HepG2 (cell line): ENCODE data around the gene CCDC106. TPM values are rescaled to one million over a fixed set of nuclear protein-coding genes. Genes with fewer than 3 reads are reported as not detected.

ENCODE experiments used
- AGO2 ChIP-seq: fragments of 200-400 bp; formaldehyde crosslinking; optimal IDR thresholded peaks from 2 replicates; pipeline ENCODE3; 2017; ENCODE audit warnings: mild to moderate bottlenecking, low read depth, low read length, moderate library complexity
- ASH2L ChIP-seq: fragments of 300-600, 200-600 bp; sonication (generic); IDR thresholded peaks from 2 replicates; pipeline ENCODE4 v1.7.0; 2017; ENCODE audit warnings: low read depth, mild to moderate bottlenecking, moderate library complexity, mixed read lengths, low read length; ENCODE audit not compliant: insufficient read length
- IRX3 ChIP-seq: sonication (generic); formaldehyde crosslinking; IDR thresholded peaks from 2 replicates; pipeline ENCODE4 v1.8.1; 2023; ENCODE audit warnings: mild to moderate bottlenecking, low read depth, missing genetic modification reagents, borderline replicate concordance
- ISL2 ChIP-seq: sonication (generic); formaldehyde crosslinking; IDR thresholded peaks from 2 replicates; pipeline ENCODE4 v1.5.0; 2020; ENCODE audit warnings: missing genetic modification reagents
- LCORL ChIP-seq, 2 experiments: fragments of 450-650 bp in 1 of 2; sonication (generic) in 1 of 2; formaldehyde crosslinking in 1 of 2; IDR thresholded peaks; 2 replicates each; pipeline versions ENCODE4 v1.5.0 to v1.6.1; 2017 to 2020; ENCODE audit warnings: antibody characterized with exemption in 1 of 2, missing genetic modification reagents in 1 of 2
- MEIS2 ChIP-seq: sonication (generic); formaldehyde crosslinking; IDR thresholded peaks from 2 replicates; pipeline ENCODE4 v1.9.0; 2021; ENCODE audit warnings: mild to moderate bottlenecking, missing genetic modification reagents
- SAP130 ChIP-seq: IDR thresholded peaks from 2 replicates; pipeline ENCODE4 v1.6.1; 2016; ENCODE audit warnings: low read depth
- SIN3B ChIP-seq: fragments of 150-350 bp; IDR thresholded peaks from 2 replicates; pipeline ENCODE4 v1.6.1; 2014; ENCODE audit warnings: low read length
- SKIL ChIP-seq: sonication (generic); formaldehyde crosslinking; IDR thresholded peaks from 2 replicates; pipeline ENCODE4 v1.8.0; 2022; ENCODE audit warnings: missing genetic modification reagents, mild to moderate bottlenecking, moderate library complexity, borderline replicate concordance
- ZBTB3 ChIP-seq: sonication (generic); formaldehyde crosslinking; IDR thresholded peaks from 2 replicates; pipeline ENCODE4 v1.4.0; 2020; ENCODE audit warnings: low read depth, mild to moderate bottlenecking, moderate library complexity, missing genetic modification reagents, borderline replicate concordance
- ZMYM4 ChIP-seq: sonication (generic); formaldehyde crosslinking; IDR thresholded peaks from 2 replicates; pipeline ENCODE4 v1.8.1; 2023; ENCODE audit warnings: mild to moderate bottlenecking, missing genetic modification reagents
- ZNF205 ChIP-seq: IDR thresholded peaks from 2 replicates; pipeline ENCODE4 v1.6.1; 2018; ENCODE audit warnings: missing biosample characterization, missing genetic modification reagents
- ZNF253 ChIP-seq: sonication (generic); formaldehyde crosslinking; IDR thresholded peaks from 2 replicates; pipeline ENCODE4 v1.8.0; 2022; ENCODE audit warnings: mild to moderate bottlenecking, missing genetic modification reagents, borderline replicate concordance
- ZNF326 ChIP-seq: sonication (generic); formaldehyde crosslinking; IDR thresholded peaks from 2 replicates; pipeline ENCODE4 v1.4.0; 2020; ENCODE audit warnings: missing genetic modification reagents, borderline replicate concordance
- ZNF468 ChIP-seq: sonication (generic); formaldehyde crosslinking; IDR thresholded peaks from 2 replicates; pipeline ENCODE4 v1.8.0; 2022; ENCODE audit warnings: mild to moderate bottlenecking, moderate library complexity, missing genetic modification reagents
- ZNF552 ChIP-seq: sonication (generic); formaldehyde crosslinking; IDR thresholded peaks from 2 replicates; pipeline ENCODE4 v1.9.0; 2022; ENCODE audit warnings: missing genetic modification reagents, mild to moderate bottlenecking, borderline replicate concordance
- ZNF607 ChIP-seq: sonication (generic); formaldehyde crosslinking; IDR thresholded peaks from 2 replicates; pipeline ENCODE4 v1.5.1; 2020; ENCODE audit warnings: missing genetic modification reagents, mild to moderate bottlenecking, borderline replicate concordance
- ZNF761 ChIP-seq: sonication (generic); formaldehyde crosslinking; conservative IDR thresholded peaks from 2 replicates; pipeline ENCODE4 v1.4.0; 2020; ENCODE audit warnings: mild to moderate bottlenecking, missing genetic modification reagents
- ZNF766 ChIP-seq: sonication (generic); formaldehyde crosslinking; IDR thresholded peaks from 2 replicates; pipeline ENCODE4 v1.5.0; 2020; ENCODE audit warnings: missing genetic modification reagents, borderline replicate concordance
- polyA plus RNA-seq, 8 experiments: library from polyadenylated mRNA; depleted of rRNA in 3 of 8; stranded (reverse) in 7 of 8; unstranded in 1 of 8; fragments of >200 nt; fragmentation: Illumina TruSeq in 4 of 8; extraction: Trizol in 4 of 8; gene quantifications; 2 replicates each; pipeline versions ENCODE4 v1.2.1 to v1.2.3, GENCODE V29; 2011 to 2016; ENCODE audit warnings: low read depth in 4 of 8, missing spikeins in 1 of 8, mixed read lengths in 1 of 8; ENCODE audit not compliant: insufficient read depth in 1 of 8
- total RNA-seq, 5 experiments: library from RNA; depleted of rRNA; stranded (reverse); fragments of >200 nt; fragmentation: Illumina TruSeq; extraction: Trizol; gene quantifications; 2 replicates each; pipeline ENCODE4 v1.2.3, GENCODE V29; 2016; ENCODE audit warnings: low read depth in 1 of 5
- TF ChIP-seq, protein P1 (sequence below): IDR thresholded peaks from 2 replicates; pipeline ENCODE4 v1.6.1; 2012; ENCODE audit warnings: inconsistent platforms
- TF ChIP-seq, protein P2 (sequence below): sonication (generic); formaldehyde crosslinking; IDR thresholded peaks from 2 replicates; pipeline ENCODE4 v1.5.0; 2020; ENCODE audit warnings: missing genetic modification reagents, mild to moderate bottlenecking, borderline replicate concordance
- TF ChIP-seq, protein P3 (sequence below): sonication (generic); formaldehyde crosslinking; IDR thresholded peaks from 2 replicates; pipeline ENCODE4 v1.5.1; 2020; ENCODE audit warnings: mild to moderate bottlenecking, missing genetic modification reagents, moderate library complexity

The CCDC106 gene
- total and polyA plus RNA-seq, 2 of the 13 experiments (the other 11 are each of a cell fraction or from before 2014, with no cell fraction given), result 4.7 to 8.8 TPM

GRCh38 chr19:55654868-55655647 is 7.0 kb downstream of the CCDC106 start, which contains the start of gene U2AF2 (continued):
- TF ChIP-seq SKIL (CRISPR knock-in tag) (0 out of 2 replicates have a peak, but pooled peaks have one; percentile 32), ZNF607 (peak; percentile 87), ZNF552 (CRISPR knock-in tag) (no peak), ZNF761 (CRISPR knock-in tag) (peak; percentile 83; the same call in 1 of the 2 replicates), ISL2 (peak; percentile 24; the same call in 1 of the 2 replicates), ZNF468 (CRISPR knock-in tag) (peak; percentile 79; the same call in 1 of the 2 replicates), ZNF205 (CRISPR knock-in tag) (0 out of 2 replicates have a peak, but pooled peaks have one; percentile 13), SAP130 (CRISPR knock-in tag) (peak; percentile 90), MEIS2 (CRISPR knock-in tag) (peak; percentile 39; the same call in 1 of the 2 replicates), IRX3 (peak; percentile 64; the same call in 1 of the 2 replicates), ASH2L (peak; percentile 84), AGO2 (peak; percentile 97), SIN3B (peak; percentile 78; the same call in 1 of the 2 replicates), LCORL (IDR thresholded peaks at IDR 0.05) (no peak), LCORL (CRISPR knock-in tag; IDR thresholded peaks at IDR 0.05) (no peak), ZBTB3 (peak; percentile 49; the same call in 1 of the 2 replicates), ZMYM4 (CRISPR knock-in tag) (peak; percentile 42; the same call in 1 of the 2 replicates), ZNF326 (CRISPR knock-in tag) (no peak), ZNF766 (CRISPR knock-in tag) (peak; percentile 45), ZNF253 (CRISPR knock-in tag) (peak; percentile 56; the same call in 1 of the 2 replicates)
- TF ChIP-seq, protein P1, sequence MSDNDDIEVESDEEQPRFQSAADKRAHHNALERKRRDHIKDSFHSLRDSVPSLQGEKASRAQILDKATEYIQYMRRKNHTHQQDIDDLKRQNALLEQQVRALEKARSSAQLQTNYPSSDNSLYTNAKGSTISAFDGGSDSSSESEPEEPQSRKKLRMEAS, result peak; percentile 96
- TF ChIP-seq, protein P2, sequence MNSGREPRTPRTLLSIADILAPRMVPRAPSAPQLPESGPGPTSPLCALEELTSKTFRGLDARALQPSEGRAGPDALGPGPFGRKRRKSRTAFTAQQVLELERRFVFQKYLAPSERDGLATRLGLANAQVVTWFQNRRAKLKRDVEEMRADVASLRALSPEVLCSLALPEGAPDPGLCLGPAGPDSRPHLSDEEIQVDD (CRISPR knock-in tag), result peak; percentile 88; the same call in 1 of the 2 replicates
- TF ChIP-seq, protein P3, sequence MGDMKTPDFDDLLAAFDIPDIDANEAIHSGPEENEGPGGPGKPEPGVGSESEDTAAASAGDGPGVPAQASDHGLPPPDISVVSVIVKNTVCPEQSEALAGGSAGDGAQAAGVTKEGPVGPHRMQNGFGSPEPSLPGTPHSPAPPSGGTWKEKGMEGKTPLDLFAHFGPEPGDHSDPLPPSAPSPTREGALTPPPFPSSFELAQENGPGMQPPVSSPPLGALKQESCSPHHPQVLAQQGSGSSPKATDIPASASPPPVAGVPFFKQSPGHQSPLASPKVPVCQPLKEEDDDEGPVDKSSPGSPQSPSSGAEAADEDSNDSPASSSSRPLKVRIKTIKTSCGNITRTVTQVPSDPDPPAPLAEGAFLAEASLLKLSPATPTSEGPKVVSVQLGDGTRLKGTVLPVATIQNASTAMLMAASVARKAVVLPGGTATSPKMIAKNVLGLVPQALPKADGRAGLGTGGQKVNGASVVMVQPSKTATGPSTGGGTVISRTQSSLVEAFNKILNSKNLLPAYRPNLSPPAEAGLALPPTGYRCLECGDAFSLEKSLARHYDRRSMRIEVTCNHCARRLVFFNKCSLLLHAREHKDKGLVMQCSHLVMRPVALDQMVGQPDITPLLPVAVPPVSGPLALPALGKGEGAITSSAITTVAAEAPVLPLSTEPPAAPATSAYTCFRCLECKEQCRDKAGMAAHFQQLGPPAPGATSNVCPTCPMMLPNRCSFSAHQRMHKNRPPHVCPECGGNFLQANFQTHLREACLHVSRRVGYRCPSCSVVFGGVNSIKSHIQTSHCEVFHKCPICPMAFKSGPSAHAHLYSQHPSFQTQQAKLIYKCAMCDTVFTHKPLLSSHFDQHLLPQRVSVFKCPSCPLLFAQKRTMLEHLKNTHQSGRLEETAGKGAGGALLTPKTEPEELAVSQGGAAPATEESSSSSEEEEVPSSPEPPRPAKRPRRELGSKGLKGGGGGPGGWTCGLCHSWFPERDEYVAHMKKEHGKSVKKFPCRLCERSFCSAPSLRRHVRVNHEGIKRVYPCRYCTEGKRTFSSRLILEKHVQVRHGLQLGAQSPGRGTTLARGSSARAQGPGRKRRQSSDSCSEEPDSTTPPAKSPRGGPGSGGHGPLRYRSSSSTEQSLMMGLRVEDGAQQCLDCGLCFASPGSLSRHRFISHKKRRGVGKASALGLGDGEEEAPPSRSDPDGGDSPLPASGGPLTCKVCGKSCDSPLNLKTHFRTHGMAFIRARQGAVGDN (CRISPR knock-in tag), result peak; percentile 95
